HG02759 (cell line): ENCODE results near the gene MOB2.

Experiments
- ATAC-seq: cut with Tn5 transposase; IDR thresholded peaks from one replicate; pipeline ENCODE4 v1.9.1; 2021; ENCODE audit warnings: mild to moderate bottlenecking, moderate library complexity; ENCODE audit not compliant: unreplicated experiment

The MOB2 gene

GRCh38 chr11:1475841-1476240, 10.7 kb downstream of the MOB2 start:
- ATAC-seq: no peak

GRCh38 chr11:1473786-1474185, 12.8 kb downstream of the MOB2 start:
- no peak for ATAC-seq

GRCh38 chr11:1473011-1473628, 13.5 kb downstream of the MOB2 start:
- ATAC-seq: no peak

GRCh38 chr11:1472180-1473005, 14.2 kb downstream of the MOB2 start:
- ATAC-seq: no peak

GRCh38 chr11:1471736-1472135, 14.8 kb downstream of the MOB2 start:
- no peak for ATAC-seq

GRCh38 chr11:1470681-1471611, 15.6 kb downstream of the MOB2 start:
- ATAC-seq: no peak

- ATAC-seq: no peak
These were observed 16.5 kb downstream of the MOB2 start for GRCh38 chr11:1469911-1470680.

- ATAC-seq: no peak
These were observed 17.2 kb downstream of the MOB2 start for GRCh38 chr11:1469287-1469910.

GRCh38 chr11:1468473-1469066, 18.0 kb downstream of the MOB2 start:
- no peak for ATAC-seq

GRCh38 chr11:1468002-1468401, 18.6 kb downstream of the MOB2 start:
- no peak for ATAC-seq

- no peak for ATAC-seq
These were observed 19.3 kb downstream of the MOB2 start for GRCh38 chr11:1467270-1467669.

- ATAC-seq: no peak
These were observed 19.8 kb downstream of the MOB2 start for GRCh38 chr11:1466784-1467183.

- no peak for ATAC-seq
These were observed 23.5 kb downstream of the MOB2 start for GRCh38 chr11:1463056-1463455.

GRCh38 chr11:1462698-1462975, 23.9 kb downstream of the MOB2 start:
- ATAC-seq: no peak

GRCh38 chr11:1461826-1462697, 24.5 kb downstream of the MOB2 start:
- no peak for ATAC-seq

- ATAC-seq: no peak
These were observed 25.4 kb downstream of the MOB2 start for GRCh38 chr11:1460986-1461825.

GRCh38 chr11:1460396-1460985, 26.1 kb downstream of the MOB2 start:
- no peak for ATAC-seq
